Esophagus muscularis mucosa (tissue), 3 donors: ENCODE measurements around the gene RCOR3.

Experiments
- POLR2A ChIP-seq: fragments of 450-650 bp; IDR thresholded peaks from one replicate; pipeline ENCODE4 v1.6.1; 2017; ENCODE audit warnings: antibody characterized with exemption, moderate library complexity, mild to moderate bottlenecking, low read depth
- POLR2AphosphoS5 ChIP-seq, 2 donors: sonication (generic); formaldehyde crosslinking; IDR thresholded peaks; one replicate each; pipeline ENCODE4 v1.6.1; 2017; ENCODE audit warnings: antibody characterized with exemption in 2 of 2
- TF ChIP-seq, protein P1 (sequence below), 3 experiments: fragments of 200-600 bp in 2 of 3; fragments of 450-650 bp in 1 of 3; sonication (generic) in 2 of 3; IDR thresholded peaks; one replicate each; pipeline ENCODE4 v1.5.1; 2017 to 2019; ENCODE audit warnings: antibody characterized with exemption in 3 of 3, mild to moderate bottlenecking in 2 of 3, moderate library complexity in 1 of 3

DNA sequence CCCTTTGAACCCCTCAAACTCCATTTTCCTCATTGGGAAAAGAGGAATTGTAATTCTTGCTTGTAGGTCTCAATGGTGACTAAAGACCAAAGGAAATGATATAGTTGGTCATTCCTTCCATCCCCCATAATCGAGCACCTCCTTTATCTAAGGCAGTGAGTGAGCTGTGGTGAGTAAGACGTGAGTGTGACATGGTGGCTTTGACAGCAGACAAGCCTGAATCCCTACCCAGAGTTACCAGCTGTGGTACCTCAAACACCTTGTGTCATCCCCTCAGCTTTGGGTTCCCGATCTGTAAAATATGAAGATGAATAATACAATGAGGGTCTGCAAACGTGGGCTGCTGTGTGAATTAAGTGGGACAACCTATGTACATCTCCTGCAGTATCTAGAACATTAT is 75.8 kb downstream of the RCOR3 start:
- TF ChIP-seq, protein P1, sequence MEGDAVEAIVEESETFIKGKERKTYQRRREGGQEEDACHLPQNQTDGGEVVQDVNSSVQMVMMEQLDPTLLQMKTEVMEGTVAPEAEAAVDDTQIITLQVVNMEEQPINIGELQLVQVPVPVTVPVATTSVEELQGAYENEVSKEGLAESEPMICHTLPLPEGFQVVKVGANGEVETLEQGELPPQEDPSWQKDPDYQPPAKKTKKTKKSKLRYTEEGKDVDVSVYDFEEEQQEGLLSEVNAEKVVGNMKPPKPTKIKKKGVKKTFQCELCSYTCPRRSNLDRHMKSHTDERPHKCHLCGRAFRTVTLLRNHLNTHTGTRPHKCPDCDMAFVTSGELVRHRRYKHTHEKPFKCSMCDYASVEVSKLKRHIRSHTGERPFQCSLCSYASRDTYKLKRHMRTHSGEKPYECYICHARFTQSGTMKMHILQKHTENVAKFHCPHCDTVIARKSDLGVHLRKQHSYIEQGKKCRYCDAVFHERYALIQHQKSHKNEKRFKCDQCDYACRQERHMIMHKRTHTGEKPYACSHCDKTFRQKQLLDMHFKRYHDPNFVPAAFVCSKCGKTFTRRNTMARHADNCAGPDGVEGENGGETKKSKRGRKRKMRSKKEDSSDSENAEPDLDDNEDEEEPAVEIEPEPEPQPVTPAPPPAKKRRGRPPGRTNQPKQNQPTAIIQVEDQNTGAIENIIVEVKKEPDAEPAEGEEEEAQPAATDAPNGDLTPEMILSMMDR (IDR thresholded peaks at IDR 0.05) = no peak
- no peak for TF ChIP-seq POLR2A
- TF ChIP-seq POLR2AphosphoS5 (IDR thresholded peaks at IDR 0.05) = no peak
